Thyroid gland (tissue), 4 donors: ENCODE results near the gene ERCC1.

Experiments used
- POLR2A ChIP-seq, 2 donors: fragments of 450-650 bp; IDR thresholded peaks; one replicate each; pipeline ENCODE4 v1.6.1; 2017; ENCODE audit warnings: antibody characterized with exemption in 2 of 2, mild to moderate bottlenecking in 2 of 2, moderate library complexity in 1 of 2
- TF ChIP-seq, protein P1 (sequence below), 6 experiments: fragments of 200-600 bp in 3 of 6; fragments of 450-650 bp in 3 of 6; sonication (generic) in 3 of 6; IDR thresholded peaks; one replicate each; pipeline ENCODE4 v1.5.1; 2016 to 2019; ENCODE audit warnings: antibody characterized with exemption in 6 of 6, mild to moderate bottlenecking in 2 of 6, inconsistent platforms in 1 of 6, moderate library complexity in 1 of 6

DNA sequence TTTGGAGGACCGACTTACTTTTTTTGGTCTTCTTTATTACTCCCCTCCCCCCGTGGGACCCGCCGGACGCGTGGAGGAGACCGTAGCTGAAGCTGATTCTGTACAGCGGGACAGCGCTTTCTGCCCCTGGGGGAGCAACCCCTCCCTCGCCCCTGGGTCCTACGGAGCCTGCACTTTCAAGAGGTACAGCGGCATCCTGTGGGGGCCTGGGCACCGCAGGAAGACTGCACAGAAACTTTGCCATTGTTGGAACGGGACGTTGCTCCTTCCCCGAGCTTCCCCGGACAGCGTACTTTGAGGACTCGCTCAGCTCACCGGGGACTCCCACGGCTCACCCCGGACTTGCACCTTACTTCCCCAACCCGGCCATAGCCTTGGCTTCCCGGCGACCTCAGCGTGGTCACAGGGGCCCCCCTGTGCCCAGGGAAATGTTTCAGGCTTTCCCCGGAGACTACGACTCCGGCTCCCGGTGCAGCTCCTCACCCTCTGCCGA is 44.5 kb upstream of the ERCC1 start:
- TF ChIP-seq, protein P1, sequence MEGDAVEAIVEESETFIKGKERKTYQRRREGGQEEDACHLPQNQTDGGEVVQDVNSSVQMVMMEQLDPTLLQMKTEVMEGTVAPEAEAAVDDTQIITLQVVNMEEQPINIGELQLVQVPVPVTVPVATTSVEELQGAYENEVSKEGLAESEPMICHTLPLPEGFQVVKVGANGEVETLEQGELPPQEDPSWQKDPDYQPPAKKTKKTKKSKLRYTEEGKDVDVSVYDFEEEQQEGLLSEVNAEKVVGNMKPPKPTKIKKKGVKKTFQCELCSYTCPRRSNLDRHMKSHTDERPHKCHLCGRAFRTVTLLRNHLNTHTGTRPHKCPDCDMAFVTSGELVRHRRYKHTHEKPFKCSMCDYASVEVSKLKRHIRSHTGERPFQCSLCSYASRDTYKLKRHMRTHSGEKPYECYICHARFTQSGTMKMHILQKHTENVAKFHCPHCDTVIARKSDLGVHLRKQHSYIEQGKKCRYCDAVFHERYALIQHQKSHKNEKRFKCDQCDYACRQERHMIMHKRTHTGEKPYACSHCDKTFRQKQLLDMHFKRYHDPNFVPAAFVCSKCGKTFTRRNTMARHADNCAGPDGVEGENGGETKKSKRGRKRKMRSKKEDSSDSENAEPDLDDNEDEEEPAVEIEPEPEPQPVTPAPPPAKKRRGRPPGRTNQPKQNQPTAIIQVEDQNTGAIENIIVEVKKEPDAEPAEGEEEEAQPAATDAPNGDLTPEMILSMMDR (IDR thresholded peaks at IDR 0.05), result peak in 1 of 6 experiments; percentile 4
- TF ChIP-seq POLR2A (IDR thresholded peaks at IDR 0.05), result no peak
